Stimulated activated CD4-positive, alpha-beta T cell treated with anti-CD3 and anti-CD28 coated beads, Interleukin-2, amount 100 ng/mL, for 4 hours (primary cell): Measurements from ENCODE around the gene PDIA2.
"Not testable (repeated sequence)": the region's sequence is repeated elsewhere in the genome, so short reads cannot be mapped to it uniquely, and the experiment has no call there.

Experiments
- DNase-seq: peaks from one replicate; pipeline ENCODE4 v3.0.0-alpha.2; 2020; ENCODE audit warnings: low read depth

Gene PDIA2, protein sequence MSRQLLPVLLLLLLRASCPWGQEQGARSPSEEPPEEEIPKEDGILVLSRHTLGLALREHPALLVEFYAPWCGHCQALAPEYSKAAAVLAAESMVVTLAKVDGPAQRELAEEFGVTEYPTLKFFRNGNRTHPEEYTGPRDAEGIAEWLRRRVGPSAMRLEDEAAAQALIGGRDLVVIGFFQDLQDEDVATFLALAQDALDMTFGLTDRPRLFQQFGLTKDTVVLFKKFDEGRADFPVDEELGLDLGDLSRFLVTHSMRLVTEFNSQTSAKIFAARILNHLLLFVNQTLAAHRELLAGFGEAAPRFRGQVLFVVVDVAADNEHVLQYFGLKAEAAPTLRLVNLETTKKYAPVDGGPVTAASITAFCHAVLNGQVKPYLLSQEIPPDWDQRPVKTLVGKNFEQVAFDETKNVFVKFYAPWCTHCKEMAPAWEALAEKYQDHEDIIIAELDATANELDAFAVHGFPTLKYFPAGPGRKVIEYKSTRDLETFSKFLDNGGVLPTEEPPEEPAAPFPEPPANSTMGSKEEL

DNA sequence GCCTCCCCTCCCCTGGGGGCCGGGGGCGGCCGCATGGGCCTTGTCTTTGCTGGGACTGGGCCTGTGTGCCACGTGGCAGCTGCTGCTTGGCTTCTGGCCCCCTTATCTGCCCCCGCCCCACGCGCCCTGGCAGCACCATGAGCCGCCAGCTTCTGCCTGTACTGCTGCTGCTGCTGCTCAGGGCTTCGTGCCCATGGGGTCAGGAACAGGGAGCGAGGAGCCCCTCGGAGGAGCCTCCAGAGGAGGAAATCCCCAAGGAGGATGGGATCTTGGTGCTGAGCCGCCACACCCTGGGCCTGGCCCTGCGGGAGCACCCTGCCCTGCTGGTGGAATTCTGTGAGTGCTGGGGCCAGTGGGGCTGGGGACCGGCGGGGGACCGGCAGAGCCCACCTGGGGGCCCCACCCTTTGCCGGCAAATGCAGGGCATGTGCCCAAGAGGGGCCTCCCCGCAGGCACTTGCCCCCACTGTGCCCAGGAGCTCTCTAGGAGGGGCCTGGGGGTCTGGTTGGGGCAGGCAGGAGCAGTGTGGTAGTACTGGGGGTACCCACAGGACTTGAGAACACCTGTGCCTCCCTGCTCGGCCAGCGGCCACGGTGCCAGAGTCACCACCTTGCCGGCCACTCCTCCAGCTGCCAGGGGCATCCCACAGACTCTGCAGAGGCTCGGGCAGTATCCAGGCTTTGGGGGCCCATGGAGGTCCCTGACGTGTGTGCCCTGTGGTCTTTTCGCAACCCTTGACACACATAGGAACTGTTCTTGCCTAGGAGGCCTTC, at the start of gene PDIA2:
Gene PDIA2 (plus strand): TSS at position 132 of the 773 bp plus-strand sequence. CDS start 6 bp downstream, at position 138.
- no peak for DNase-seq

DNA sequence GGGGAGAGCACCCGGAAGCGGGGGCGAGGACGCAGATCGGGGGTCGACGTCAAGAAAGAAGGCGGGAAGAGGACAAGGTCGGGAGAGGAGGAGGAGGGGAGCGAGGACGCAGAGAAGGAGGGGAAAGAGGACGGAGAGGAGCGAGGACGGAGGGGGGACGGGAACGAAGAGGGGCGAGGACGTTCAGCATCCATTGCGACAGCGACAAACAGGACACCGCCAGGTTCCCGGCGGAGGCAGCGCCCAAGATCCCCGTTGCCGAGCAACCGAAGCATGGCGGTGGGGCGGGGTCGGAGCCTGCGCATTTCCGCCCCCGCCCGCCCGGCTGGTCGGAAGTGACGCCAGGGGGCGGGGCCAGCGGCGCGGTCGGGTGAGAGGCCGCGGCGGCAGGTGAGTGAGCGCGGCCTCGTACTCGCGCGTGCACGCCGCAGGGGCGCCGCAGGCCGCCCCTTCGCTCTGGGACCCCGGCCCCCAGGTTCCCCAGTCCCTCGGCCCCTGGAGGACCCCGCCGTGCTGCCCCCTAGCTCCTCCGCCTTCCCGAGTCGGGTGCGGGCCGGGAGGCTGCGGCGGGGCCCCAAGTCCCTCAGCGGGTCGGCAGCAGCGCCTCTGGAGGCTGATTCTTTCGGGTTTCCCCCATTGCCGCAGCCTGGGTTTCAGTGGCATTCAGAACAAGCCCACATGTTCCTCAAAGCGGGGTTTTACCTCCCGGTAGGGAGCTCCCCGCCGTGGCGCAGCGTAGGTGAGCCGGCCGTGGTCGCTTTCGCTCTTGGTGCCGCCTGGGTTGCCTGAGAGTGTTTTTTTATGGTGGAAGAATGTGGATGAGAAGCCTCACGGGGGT, 48.3 kb upstream of the PDIA2 start, which contains the start of gene FAM234A:
Gene FAM234A (plus strand): TSS at position 354 of the 838 bp plus-strand sequence. CDS start 19,593 bp downstream, outside the sequence.
- DNase-seq = peak; percentile 92

DNA sequence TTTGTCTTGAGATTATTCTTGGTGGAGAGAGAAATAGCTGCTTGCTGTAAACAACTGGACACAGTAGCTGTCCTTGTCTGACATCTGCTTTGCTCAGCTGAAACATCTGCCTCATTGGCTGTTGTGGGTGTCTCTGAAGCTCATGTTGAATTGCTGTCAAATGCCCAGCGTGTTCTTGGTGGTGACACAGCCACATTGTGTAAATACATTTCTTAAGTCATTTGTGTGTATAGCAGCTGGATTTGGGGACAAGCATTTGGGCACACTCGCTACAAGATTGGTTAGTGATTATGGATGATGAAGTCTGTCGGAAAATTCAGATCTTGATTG, 43.1 kb upstream of the PDIA2 start:
- no peak for DNase-seq

- DNase-seq = no peak
These were observed 42.4 kb upstream of the PDIA2 start for GRCh38 chr16:240559-240958.

DNA sequence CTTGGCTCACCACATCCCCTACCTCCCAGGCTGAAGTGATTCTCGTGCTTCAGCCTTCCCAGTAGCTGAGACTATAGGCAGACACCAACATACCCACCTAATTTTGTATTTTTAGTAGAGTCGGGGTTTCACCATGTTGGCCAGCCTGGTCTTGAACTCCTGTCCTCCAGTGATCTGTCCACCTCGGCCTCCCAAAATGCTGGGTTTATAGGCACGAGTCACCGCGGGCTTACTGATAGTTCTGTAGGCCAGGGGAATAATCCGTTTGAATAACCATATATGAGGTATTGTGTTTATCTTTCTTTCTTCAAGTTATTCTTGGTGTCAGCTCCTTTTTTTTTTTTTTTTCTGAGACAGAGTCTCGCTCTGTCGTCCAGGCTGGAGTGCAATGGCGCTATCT, 40.7 kb upstream of the PDIA2 start:
- DNase-seq = no peak

- DNase-seq = no peak
These were observed 39.6 kb upstream of the PDIA2 start for GRCh38 chr16:243348-243747.

- no peak for DNase-seq
These were observed 37.9 kb upstream of the PDIA2 start for GRCh38 chr16:245105-245504.

GRCh38 chr16:247027-247426, 35.9 kb upstream of the PDIA2 start:
- DNase-seq = no peak

- no peak for DNase-seq
These were observed 33.5 kb upstream of the PDIA2 start for GRCh38 chr16:249431-249830.

- no peak for DNase-seq
These were observed 30.3 kb upstream of the PDIA2 start for GRCh38 chr16:252366-253337.

- no peak for DNase-seq
These were observed 29.1 kb upstream of the PDIA2 start for GRCh38 chr16:253833-254232.

DNA sequence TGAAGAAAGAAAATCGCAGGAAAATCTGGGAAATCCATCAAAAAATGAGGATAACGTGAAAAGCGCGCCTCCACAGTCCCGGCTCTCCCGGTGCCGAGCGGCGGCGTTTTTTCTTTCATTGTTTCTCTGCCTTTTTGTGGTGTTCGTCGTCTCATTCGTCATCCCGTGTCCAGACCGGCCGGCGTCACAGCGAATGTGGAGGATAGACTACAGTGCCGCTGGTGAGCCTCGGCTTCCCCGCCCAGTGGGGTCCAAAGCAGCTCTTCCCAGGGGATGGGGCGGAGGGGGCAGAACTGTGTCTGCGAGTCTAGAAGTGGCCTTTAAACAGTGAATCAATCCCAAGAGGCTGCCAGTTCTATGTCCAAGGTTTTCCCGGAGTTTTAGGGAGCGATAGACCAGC, 28.5 kb upstream of the PDIA2 start:
- DNase-seq = no peak

DNA sequence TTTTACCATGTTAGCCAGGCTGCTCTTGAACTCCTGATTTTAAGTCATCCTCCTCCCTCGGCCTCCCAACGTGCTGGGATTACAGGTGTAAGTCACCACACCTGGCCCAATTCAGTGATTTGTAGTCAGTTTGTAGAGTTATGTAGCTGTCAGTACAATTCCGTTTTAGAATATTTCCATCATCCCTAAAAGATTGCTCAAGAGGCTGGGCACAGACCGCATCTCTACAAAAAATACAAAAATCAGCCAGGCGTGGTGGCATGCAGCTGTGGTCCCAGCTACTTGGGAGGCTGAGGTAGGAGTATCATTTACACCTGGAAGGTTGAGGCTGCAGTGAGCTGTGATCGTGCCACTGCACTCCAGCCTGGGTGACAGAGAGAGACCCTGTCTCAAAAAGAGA, 27.8 kb upstream of the PDIA2 start:
- DNase-seq = no peak

GRCh38 chr16:258091-258490, 24.9 kb upstream of the PDIA2 start:
- DNase-seq = not testable (repeated sequence)

DNA sequence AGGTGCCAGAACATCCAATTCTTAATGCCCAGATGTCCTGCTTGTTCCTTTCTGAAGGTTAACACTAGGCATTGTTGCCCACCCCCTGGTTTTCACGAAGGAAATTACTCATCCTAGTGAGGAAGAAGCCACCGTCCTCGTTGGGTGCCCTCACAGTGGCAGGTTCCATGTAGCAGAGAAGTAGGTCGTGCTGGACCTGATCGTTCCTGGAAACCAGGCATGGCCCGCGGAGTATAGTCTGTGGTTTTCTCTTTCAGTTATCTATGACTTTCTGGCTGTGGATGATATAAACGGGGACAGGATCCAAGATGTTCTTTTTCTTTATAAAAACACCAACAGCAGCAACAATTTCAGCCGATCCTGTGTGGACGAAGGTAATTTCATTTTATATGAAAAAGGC, 23.7 kb upstream of the PDIA2 start:
- no peak for DNase-seq

DNA sequence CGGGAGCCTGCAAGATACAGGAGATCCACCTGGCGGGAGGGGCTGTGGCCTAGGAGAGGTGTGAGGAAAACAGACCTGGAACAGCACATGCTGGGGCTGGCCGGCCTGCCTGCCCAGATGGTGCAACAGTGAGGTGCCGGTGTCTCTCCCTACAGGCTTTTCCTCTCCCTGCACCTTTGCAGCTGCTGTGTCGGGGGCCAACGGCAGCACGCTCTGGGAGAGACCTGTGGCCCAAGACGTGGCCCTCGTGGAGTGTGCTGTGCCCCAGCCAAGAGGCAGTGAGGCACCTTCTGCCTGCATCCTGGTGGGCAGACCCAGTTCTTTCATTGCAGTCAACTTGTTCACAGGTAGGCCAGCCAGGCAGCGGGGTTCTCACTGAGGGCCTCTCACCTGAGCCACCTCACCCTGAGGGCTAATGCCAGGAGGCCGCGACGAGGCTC, 23.1 kb upstream of the PDIA2 start:
- DNase-seq = no peak

GRCh38 chr16:260326-260725, 22.6 kb upstream of the PDIA2 start:
- DNase-seq = no peak

- DNase-seq = no peak
These were observed 21.8 kb upstream of the PDIA2 start for GRCh38 chr16:261031-261691.

GRCh38 chr16:262121-262745, 20.7 kb upstream of the PDIA2 start:
- DNase-seq = no peak
